Parietal lobe (tissue), 1 donor: Measurements from ENCODE around the gene OR2M2. TPM values are rescaled to one million over a fixed set of nuclear protein-coding genes. Genes with fewer than 3 reads are reported as not detected.

ENCODE experiments used
- total RNA-seq: library from RNA; depleted of rRNA; stranded (reverse); fragments of >200 nt; gene quantifications from one replicate; pipeline ENCODE4 v1.2.3, GENCODE V29; 2014

The OR2M2 gene
- not detected for total RNA-seq

GRCh38 chr1:248174521-248174920 lies at the start of gene OR2M2:
Gene OR2M2, plus strand, starts transcription at chr1:248174821. Its CDS starts 5,165 bp downstream, at chr1:248179986.

GRCh38 chr1:248144513-248145198 lies 30.0 kb upstream of the OR2M2 start, which contains the start of gene OR2M5:
Gene OR2M5, plus strand, starts transcription at chr1:248145148. Its CDS starts 0 bp downstream, at chr1:248145148.

GRCh38 chr1:248196965-248197364 lies 22.3 kb downstream of the OR2M2 start, which contains the start of gene OR2M3:
Gene OR2M3, plus strand, starts transcription at chr1:248197265. Its CDS starts 5,803 bp downstream, at chr1:248203068.

Other genes with a start within 250 kb of the OR2M2 start
- gene OR2AJ1, start 249.9 kb upstream of the OR2M2 start, total RNA-seq = not detected
- gene OR2L8, start 226.0 kb upstream of the OR2M2 start, total RNA-seq = 5.0 TPM
- 6.6 TPM for gene OR2AK2, start 209.6 kb upstream of the OR2M2 start, total RNA-seq
- gene OR2L5, start 161.2 kb upstream of the OR2M2 start, total RNA-seq = 3.1 TPM
- gene OR2L2, start 144.8 kb upstream of the OR2M2 start, total RNA-seq = 1.6 TPM
- 2.8 TPM for gene OR2L3, start 128.0 kb upstream of the OR2M2 start, total RNA-seq
- 1.9 TPM for gene OR2L13, start 79.6 kb upstream of the OR2M2 start, total RNA-seq
- gene OR2M5, start 29.7 kb upstream of the OR2M2 start, total RNA-seq = not detected
- 0.63 TPM for gene OR2M3, start 22.4 kb downstream of the OR2M2 start, total RNA-seq
- gene OR2M4, start 56.6 kb downstream of the OR2M2 start, total RNA-seq = 0.31 TPM
- gene OR2T33, start 103.2 kb downstream of the OR2M2 start, total RNA-seq = not detected
- not detected for gene OR2T12, start 128.6 kb downstream of the OR2M2 start, total RNA-seq
- not detected for gene OR2M7, start 149.7 kb downstream of the OR2M2 start, total RNA-seq
- gene OR14C36, start 174.0 kb downstream of the OR2M2 start, total RNA-seq = not detected
- not detected for gene OR2T4, start 186.8 kb downstream of the OR2M2 start, total RNA-seq
- not detected for gene OR2T6, start 200.9 kb downstream of the OR2M2 start, total RNA-seq
- not detected for gene OR2T1, start 228.2 kb downstream of the OR2M2 start, total RNA-seq